Measurements from ENCODE around the gene ADAT3.

Gene ADAT3

DNA sequence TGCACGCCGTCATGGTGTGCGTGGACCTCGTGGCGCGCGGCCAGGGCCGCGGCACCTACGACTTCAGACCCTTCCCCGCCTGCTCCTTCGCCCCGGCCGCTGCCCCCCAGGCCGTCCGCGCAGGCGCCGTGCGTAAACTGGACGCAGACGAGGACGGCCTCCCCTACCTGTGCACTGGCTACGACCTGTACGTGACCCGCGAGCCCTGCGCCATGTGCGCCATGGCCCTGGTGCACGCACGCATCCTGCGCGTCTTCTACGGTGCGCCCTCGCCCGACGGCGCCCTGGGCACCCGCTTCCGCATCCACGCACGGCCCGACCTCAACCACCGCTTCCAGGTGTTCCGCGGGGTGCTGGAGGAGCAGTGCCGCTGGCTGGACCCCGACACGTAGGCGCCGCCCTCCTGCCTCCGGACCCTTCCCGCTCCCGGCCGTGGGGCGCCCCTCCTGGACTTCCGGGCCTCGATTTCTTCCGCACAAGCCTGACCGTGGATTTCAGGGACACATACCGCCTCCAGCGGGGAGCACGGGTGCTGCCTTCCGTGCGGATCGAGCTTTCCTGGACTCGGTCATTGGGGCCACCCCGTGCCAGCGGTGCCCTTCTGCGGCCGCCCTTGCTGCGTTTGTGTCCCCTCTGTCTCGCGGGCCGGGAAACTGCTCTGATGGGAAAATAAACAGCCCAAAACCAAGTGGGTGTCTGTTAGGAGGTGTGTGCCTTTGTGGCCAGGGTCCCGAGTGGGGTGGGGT lies 7.7 kb downstream of the ADAT3 start:
- in situ Hi-C loops (cut with MboI; ENCODE audit: low sequenced_read_pairs), result no loop called here

DNA sequence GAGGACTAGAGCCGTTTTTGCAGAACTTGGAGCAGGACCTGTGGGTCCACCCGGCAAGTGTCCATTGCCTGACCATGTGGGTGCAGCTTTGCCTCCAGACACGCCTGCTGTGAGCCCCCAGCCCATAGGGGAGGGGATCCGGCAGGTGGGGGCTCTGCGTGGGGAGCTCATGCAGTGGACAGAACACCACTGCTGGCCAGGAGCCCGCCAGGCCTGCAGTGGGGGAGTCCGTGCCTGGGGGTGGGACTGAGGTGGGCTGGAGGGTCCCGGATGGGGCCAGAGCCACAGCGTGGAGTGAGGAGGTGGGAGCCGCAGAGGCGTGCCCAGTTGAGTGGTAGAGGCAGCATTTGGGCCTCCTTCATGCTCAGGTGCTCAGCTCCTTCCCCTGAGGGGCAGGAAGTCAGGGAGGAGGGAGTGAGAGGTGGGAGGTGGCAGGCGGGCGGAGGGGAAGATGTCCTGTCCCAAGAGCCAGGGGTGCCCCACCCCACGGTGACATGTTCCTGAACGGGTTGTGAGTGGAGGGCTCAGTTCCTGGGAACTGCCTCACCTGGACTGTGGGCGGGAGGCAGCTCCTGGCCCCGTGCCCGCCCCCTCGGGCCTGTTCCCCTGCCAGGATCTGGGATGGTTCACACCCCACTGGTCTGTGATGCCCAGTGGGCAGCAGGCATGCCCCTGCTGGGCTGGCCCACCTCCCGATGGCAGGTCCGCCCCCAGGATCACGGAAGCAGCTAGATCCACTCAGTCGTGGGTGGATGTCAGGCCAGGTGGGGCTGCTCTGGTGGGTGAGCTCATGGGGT lies 8.8 kb downstream of the ADAT3 start:
- in situ Hi-C loops (cut with MboI; ENCODE audit: low sequenced_read_pairs), result no loop called here

DNA sequence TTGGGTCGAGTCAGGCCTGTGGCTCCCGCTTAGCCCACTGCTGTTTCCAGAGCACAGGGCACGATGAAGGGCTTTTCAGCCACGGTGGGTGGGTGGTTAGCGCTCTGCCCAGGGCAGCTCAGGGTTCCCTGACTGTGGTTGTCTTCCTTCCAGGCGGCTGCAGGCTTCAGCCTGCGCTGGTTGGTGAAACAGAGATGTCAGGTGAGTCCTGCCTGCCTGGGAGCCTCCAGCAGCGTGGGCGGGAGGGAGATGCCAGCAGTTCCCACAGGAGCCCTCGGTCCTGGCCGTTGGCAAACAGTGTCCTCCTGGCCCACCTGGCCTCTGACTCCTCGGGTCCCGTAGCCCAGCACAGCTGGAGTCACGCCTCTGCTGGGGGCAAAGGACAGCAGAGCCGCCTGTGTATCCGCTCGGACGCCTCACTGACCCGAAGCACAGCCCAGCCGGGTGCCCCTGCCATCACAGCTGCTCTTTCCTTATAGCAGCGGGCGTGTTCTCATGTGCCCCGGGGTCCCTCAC lies 9.7 kb downstream of the ADAT3 start:
- in situ Hi-C loops (cut with MboI; ENCODE audit: low sequenced_read_pairs), result no loop called here

DNA sequence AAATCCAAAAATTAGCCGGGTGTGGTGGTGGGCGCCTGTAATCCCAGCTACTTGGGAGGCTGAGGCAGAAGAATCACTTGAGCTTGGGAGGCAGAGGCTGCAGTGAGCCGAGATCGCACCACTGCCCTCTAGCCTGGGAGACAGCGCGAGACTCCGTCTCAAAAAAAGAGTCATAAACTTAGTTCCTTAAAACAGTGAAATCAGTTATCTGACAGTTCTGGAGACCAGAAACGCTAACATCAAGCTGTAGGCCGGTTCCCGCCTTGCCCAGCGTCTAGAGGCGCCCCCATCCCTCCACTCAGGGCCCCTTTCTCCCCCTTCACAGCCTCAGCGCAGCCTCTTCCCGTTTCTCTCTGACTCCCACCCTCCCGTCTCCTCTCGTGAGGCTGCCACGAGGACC lies 11.9 kb downstream of the ADAT3 start:
- in situ Hi-C loops (cut with MboI; ENCODE audit: low sequenced_read_pairs), result no loop called here

DNA sequence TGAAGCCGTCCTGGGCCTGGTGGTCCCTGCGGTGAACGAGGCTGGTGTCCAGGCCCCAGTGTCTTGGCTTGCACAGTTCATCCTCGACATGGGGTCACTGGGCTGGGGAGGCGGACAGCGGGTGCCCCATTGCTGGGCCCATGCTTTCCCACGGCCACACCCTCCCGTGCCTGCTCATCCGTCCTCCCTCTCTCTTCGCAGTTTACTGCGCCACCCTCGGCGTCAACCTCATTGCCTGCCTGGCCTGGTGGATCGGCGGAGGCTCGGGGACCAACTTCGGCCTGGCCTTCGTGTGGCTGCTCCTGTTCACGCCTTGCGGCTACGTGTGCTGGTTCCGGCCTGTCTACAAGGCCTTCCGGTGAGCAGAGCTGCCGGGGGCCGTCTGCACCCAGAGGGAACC lies 12.7 kb downstream of the ADAT3 start:
- in situ Hi-C loops (cut with MboI; ENCODE audit: low sequenced_read_pairs), result no loop called here

DNA sequence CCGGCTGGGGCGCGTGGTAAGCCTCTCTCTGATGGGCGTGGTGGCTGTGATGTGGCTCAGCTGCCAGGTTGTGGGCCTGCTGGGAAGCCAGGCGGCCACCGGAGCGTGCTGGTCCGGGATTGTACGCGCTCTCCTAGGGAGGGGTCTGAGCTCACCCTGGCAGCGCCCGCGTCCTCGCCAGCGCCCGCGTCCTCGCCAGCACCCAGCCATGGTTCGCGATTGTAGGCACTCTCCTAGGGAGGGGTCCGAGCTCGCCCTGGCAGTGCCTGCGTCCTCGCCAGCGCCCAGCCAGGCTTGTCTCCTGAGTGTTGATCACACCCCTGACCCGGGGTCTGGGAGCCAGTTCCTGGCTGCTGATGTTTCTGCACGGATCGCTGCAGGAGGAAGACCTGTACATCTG lies 13.8 kb downstream of the ADAT3 start:
- in situ Hi-C loops (cut with MboI; ENCODE audit: low sequenced_read_pairs), result no loop called here

DNA sequence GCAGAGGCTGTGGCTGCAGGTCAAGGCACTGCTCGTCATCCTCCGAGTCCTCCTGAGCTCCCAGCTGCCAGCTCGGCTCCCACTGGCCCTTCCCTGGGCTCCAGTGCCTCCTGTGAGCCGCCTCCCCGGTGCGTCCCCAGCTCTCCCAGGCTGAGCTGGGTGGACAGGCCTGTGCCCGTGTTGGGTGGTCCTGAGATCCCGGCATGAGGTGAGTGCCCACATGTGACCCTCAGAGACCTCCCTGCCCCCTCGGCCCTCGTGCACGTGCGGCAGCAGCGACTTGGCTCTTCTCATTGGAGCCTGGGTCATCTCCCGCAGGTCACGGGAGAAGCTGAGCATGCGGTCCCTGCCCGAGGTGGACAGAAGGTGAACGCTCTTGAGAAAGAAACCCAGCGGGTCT lies 15.4 kb downstream of the ADAT3 start:
- in situ Hi-C loops (cut with MboI; ENCODE audit: low sequenced_read_pairs), result no loop called here

DNA sequence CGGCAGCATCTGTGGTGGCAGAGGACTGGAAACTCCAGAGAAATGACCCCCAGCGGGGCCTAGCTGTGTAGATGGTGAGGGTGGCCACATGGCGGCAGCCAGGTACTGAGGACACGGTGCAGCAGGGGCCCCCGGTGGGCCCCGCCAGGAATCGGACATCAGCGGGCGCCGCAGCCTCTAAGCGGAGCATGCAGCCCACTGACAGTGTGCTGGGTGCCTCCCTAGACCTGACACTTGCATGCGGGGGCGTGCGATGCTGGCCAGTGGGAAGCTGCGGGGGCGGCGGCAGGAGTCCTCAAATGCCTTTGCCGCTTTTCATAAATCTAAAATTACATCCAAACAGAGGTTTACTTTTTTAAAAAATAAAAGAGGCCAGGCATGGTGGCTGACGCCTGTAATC lies 16.1 kb downstream of the ADAT3 start:
- in situ Hi-C loops (cut with MboI; ENCODE audit: low sequenced_read_pairs), result no loop called here

DNA sequence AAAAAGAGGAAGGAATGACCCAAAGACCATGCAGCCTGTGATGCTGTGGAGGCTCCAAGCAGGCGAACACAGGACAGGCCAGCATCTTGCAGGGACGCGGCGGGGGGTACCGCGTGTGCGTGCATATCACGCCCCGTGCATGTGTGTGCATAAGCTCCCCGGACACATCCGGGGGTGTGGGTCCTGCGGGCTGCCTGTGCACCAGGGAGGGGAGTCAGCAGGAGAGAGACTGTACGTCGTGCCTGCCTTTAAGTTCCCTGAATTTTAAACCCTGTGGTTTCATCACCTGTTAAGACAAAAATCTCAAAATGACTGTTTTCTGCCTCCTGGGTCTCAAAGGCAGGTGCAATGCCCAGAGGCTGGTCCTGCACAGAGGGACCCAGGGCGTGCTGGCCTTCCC lies 16.6 kb downstream of the ADAT3 start:
- in situ Hi-C loops (cut with MboI; ENCODE audit: low sequenced_read_pairs), result no loop called here

DNA sequence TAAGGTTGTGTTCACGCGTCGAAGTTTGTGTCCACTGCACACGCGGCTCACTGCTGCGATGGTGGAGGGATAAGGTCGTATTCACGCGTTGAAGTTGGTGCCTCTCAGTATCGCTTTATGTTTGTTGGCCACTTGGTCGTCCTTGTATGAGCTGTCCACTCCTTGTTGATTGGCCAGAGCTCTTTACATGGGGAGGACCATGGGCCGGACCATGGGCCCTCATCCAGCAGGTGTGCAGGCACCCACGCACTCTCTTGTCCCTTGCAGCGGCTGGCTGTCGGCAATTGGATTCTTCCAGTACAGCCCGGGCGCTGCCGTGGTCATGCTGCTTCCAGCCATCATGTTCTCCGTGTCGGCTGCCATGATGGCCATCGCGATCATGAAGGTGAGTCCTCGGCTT lies 17.6 kb downstream of the ADAT3 start:
- in situ Hi-C loops (cut with MboI; ENCODE audit: low sequenced_read_pairs), result no loop called here

DNA sequence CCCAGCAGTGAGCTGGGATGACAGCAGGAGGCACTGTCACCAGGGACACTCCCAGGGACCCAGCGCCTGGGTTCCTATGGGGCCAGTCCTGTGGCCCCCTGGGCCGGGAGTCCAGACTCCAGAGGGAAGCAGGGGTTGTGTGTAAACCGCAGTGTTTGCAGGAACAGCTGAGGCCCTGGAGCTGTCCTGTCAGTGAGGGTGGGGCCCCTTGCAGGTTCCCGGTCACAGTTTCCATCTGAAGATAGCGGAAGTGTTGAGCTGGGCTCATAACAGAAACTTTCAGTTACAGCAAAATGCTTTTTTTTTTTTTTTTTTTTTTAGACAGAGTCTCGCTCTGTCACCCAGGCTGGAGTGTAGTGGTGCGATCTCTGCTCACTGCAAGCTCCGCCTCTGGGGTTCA lies 18.1 kb downstream of the ADAT3 start:
- in situ Hi-C loops (cut with MboI; ENCODE audit: low sequenced_read_pairs), result no loop called here

DNA sequence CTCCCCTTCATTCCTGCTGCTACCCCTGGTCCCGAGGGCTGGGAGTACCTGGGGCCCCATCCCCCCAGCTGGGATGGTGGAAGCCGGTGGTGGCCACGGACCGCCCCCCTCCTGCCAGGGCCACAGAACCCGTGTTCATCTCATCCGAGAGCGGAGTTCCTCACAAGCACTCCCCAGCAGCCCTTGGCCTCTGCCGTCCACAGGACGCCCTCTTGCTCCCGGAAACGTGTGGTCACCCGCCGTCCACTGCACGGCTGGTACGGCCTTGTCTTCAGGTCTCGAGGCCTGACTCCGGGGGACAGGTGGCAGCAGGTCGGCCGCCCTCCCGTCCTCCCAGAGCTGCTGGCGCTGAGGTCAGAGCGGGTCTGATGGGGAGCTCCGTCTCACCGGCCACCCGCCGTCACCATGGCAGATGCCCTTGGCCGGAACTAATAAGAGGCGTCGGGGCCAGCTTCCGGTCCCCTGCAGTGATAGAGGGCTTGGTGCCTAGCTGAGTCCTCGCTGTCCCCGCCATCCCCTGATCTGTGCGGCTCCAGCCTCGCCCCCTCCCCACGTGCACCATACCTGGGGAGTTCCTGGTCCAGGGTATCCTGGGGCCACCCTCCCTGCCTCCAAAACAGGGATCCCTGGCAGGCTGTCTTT lies 19.2 kb downstream of the ADAT3 start:
- in situ Hi-C loops (cut with MboI; ENCODE audit: low sequenced_read_pairs), result no loop called here

DNA sequence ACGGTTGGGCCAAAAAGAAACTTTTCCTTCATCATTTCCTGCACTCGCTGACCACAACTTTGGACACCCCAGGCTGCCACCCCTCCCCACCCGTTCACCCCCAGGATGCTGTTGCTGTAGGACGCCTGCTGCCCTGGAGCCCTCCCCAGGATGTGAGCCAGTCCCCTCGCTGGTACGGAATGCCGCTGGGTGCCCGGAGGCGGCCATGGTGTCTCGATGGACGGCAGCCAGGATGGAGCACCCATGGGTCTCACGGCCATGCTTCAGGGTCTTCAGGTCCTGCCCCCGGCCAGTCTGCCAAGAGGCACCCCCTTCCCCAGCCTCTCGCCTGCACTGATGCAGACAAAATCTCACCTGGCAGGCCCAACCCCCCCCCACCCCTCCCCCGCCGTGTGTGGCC lies 20.3 kb downstream of the ADAT3 start:
- in situ Hi-C loops (cut with MboI; ENCODE audit: low sequenced_read_pairs), result no loop called here

DNA sequence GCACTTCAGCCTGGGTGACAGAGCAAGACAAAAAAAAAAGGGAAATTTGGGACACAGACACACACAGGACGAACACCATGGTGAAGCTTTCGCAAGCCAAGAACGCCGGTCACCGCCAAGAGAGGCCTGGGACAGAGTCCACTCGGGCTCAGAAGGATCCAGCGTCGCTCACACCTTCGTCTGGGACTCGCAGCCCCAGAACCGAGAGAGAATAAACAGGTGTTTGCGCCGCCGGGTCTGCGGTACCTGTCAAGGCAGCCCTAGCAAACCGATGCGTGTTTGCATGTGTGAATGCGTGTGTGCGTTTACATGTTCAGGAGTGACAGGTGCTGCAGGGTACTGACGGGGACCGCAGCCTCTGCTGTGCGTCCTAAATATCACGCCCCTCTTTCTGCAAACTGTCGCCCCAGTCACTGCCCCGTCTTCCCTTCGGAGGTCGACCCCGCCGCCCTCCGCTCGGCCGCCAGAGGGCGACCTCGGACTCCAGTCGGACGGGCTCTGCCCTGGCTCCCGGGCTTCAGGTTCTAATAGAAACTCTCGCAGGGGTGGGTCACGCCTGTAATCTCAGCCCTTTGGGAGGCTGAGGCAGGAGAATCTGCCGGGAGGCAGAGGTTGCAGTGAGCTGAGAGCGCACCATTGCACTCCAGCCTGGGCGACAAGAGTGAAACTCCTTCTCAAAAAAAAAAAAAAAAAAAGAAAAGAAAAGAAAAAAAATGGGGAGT lies 24.0 kb downstream of the ADAT3 start:
- in situ Hi-C loops (cut with MboI; ENCODE audit: low sequenced_read_pairs), result no loop called here

DNA sequence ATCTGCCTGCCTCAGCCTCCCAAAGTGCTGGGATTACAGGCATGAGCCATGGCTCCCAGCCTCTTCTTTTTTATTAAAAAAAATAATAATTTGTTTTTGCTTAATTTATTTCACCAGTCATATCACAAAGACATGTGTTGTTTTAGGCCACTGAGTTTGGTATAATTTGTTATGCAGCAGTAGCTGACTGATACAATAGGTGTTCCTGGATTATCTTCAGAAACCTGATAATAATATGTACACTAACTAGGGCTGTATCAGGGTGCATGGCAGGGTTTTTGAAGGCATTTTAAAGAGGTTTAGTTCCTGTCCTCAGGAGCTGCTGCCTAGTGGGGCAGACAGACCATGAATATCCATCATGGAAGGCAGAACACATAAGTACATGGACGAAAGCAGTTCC lies 26.2 kb downstream of the ADAT3 start:
- in situ Hi-C loops (cut with MboI; ENCODE audit: low sequenced_read_pairs), result no loop called here

DNA sequence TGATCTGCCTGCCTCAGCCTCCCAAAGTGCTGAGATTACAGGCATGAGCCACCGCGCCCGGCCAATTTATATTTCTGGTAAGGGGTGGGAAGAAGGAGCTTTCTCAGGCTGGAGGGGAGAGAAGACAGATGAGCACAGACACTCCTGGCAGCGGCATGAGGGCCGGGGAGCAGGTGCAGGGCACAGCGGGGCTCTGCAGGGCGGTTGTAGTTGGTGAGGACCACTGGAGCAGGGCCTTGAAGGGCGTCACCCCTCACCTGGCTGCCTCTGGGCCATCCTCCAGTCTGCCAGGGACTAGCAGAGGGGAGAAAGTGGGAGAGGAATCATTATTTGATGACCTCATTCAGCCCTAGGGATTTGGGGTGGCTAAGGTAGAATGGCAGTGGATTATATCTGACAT lies 27.2 kb downstream of the ADAT3 start:
- in situ Hi-C loops (cut with MboI; ENCODE audit: low sequenced_read_pairs), result no loop called here

DNA sequence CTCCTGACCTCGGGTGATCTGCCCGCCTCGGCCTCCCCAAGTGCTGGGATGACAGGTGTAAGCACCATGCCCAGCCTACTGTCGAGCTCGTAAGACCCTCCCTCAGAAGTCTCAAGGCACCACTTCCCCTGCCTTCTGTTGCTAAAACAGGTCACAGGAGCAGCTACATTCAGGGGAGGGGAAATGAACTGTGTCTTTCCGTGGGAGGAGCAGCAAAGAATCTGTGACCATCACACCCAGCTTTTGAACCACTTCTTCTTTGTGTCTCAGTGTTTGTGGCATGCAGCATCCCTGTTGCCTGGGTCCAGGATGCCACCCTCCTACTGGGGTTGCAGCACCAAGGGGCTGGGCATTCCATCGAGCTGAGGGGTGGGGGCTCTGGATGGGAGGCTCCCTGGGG lies 28.0 kb downstream of the ADAT3 start:
- in situ Hi-C loops (cut with MboI; ENCODE audit: low sequenced_read_pairs), result no loop called here

DNA sequence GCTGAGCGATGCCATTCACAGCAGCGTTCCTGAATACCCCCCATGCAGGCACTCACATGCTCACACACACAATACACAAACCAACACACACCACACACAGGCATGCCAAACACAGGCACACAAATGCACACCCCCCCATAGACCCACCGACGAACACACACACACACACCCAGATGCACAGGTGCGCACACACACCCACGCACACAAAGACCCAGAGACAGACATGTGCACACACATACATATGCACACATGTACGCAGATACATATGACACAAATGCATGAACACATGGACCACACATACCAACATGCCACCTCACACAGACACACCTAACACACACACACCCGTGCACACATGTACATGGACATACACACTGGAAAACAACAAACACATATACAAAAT lies 28.7 kb downstream of the ADAT3 start:
- in situ Hi-C loops (cut with MboI; ENCODE audit: low sequenced_read_pairs), result no loop called here

DNA sequence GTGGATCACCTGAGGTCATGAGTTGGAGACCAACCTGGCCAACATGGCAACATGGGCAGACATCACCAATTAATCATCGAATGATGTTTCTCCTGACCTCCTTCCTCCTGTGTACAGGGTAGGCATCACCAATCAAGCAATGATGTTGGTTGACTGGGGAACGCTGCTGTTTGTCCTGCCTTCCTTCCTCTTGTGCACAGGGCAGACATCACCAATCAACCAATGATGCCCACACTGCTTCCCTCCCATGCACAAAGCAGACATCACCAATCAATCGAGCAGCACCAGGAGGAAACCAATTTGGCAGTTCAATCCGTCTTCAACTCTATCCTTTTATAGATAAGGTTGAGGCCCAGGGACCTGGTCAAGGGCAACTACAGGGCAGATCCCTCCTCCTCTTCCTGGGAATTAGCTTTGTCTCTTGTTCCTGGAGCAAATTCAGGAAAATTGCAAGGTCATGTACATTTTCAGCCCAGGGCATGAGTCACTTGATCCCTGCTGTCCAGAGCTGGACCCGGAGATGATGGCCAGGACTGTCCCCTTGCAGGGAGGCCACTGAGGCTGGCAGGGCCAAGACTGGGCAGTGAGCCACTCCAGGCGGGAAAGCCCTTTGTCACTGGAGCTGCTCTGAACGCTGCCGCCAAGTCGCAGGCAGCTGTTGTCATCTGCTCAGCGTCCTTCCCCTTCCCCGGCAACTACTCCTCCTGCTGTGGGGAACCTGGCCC lies 30.4 kb downstream of the ADAT3 start:
- in situ Hi-C loops (cut with MboI; ENCODE audit: low sequenced_read_pairs), result no loop called here

DNA sequence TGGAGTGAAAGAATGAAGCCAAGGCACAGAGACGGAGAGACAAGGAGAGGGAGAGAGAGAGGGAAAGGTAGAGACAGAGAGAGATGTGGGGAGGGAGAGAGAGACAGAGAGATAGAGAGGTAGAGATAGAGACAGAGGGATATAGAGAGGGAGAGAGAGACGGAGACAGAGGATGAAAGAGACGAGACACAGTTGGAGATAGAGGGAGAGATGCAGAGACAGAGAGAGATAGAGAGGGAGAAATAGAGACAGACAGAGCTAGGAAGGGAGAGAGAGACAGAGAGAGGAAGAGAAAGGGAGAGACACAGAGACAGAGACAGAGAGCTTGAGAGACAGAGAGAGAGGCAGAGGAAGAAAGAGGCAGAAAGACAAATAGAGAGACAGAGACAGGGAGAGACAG lies 31.2 kb downstream of the ADAT3 start:
- in situ Hi-C loops (cut with MboI; ENCODE audit: low sequenced_read_pairs), result no loop called here

All from HL-60/S4 treated with phorbol 12-myristate 13-acetate at 8.2 ng/mL for 4 days and 3 days (cell line).